Thoracic aorta (tissue), 2 donors: ENCODE results near the gene CPEB3. TPM values are rescaled to one million over a fixed set of nuclear protein-coding genes. Genes with fewer than 3 reads are reported as not detected.
"Not testable (repeated sequence)": the region's sequence is repeated elsewhere in the genome, so short reads cannot be mapped to it uniquely, and the experiment has no call there.

Experiments used
- ATAC-seq: fragments of 150-250 bp; one replicate; pipeline ENCODE4 v1.8.0; 2017; ENCODE audit warnings: low read depth; ENCODE audit not compliant: insufficient number of reproducible peaks, low FRiP score
- DNase-seq: peaks from one replicate; pipeline ENCODE4 v3.0.0-alpha.2; 2020; ENCODE audit warnings: low spot score
- H3K27ac ChIP-seq, 2 donors: fragments of 200-600 bp; sonication (generic); 1 replicate in 1 of 2; 2 replicates in 1 of 2; pipeline ENCODE4 v1.5.1; 2016; ENCODE audit warnings: mild to moderate bottlenecking in 2 of 2, moderate library complexity in 2 of 2
- H3K27me3 ChIP-seq: fragments of 200-600 bp; sonication (generic); replicated peaks from 2 replicates; pipeline ENCODE4 v1.6.0; 2016; ENCODE audit warnings: mild to moderate bottlenecking; ENCODE audit not compliant: insufficient read depth
- H3K36me3 ChIP-seq: fragments of 200-600 bp; sonication (generic); one replicate; pipeline ENCODE4 v1.5.1; 2016
- H3K4me1 ChIP-seq, 2 donors: fragments of 200-600 bp; sonication (generic); 1 replicate in 1 of 2; 2 replicates in 1 of 2; pipeline versions ENCODE4 v1.5.1 to v1.6.0; 2016; ENCODE audit warnings: low read depth in 2 of 2, mild to moderate bottlenecking in 1 of 2; ENCODE audit not compliant: control insufficient read depth in 1 of 2
- H3K4me3 ChIP-seq: fragments of 200-600 bp; sonication (generic); 2 replicates; pipeline ENCODE4 v1.5.1; 2016; ENCODE audit warnings: mild to moderate bottlenecking
- H3K9me3 ChIP-seq: fragments of 200-600 bp; sonication (generic); 2 replicates; pipeline ENCODE4 v1.5.1; 2016
- total RNA-seq, 2 donors: library from RNA; depleted of rRNA; stranded (reverse); fragments of >200 nt; gene quantifications; one replicate each; pipeline versions ENCODE4 v1.1.0 to v1.2.3, GENCODE V29; 2016
- TF ChIP-seq, protein P1 (sequence below): fragments of 200-600 bp; sonication (generic); IDR thresholded peaks from one replicate; pipeline ENCODE4 v1.5.1; 2019; ENCODE audit warnings: antibody characterized with exemption

Gene CPEB3
- total RNA-seq, result 10 to 100 TPM in 1 of 2 donors, 1 to 10 TPM in 1; 6.8 to 12.2 TPM

DNA sequence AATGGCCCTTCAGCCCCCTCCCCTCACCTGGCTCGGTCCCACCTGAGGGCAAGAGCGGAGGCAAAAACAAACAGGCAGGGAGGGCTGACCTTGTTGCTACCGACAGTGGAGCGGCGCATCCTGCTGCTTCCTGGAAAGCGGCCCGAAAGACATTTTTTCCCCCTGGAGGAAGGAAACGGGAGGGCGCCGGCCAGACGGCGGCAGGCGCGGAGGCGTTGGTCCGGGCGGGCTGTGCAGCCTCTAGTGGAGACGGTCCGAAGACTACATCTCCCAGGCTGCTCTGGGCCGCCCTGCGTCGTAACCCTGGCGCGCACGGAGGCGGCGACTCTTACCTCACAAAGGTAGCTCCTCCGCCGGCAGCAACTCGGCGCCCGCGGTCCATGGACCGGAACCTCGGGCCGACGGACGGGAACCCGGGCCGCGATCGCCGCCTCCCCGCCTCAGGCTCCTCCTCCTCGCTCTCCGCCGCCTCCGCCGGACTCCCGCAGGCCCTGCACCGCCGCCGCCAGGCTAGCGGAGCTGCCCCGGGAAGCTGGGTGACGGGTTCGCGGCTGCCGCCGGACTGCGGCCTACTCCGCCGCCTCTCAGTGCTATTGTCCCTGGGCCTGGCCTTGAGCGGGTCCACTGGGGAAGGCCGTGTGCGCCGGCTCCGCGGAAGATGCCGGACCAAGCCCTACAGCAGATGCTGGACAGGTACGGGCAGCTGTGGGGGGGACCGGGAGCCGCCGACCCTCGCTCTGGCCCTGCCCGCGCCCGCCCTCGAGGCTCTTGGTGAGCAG lies at the start of gene CPEB3, which contains the start of gene MARCHF5:
CPEB3 (minus strand) TSS at position 242 of the 779 bp plus-strand sequence. CDS start 50,728 bp downstream, outside the sequence.
MARCHF5 (plus strand) TSS at position 331 of the 779 bp plus-strand sequence; CDS start at position 659, 328 bp downstream.
- H3K4me1 ChIP-seq, result peaks cover 0 to 21% of the 10 kb centered on the region in 2 donors
- TF ChIP-seq, protein P1, sequence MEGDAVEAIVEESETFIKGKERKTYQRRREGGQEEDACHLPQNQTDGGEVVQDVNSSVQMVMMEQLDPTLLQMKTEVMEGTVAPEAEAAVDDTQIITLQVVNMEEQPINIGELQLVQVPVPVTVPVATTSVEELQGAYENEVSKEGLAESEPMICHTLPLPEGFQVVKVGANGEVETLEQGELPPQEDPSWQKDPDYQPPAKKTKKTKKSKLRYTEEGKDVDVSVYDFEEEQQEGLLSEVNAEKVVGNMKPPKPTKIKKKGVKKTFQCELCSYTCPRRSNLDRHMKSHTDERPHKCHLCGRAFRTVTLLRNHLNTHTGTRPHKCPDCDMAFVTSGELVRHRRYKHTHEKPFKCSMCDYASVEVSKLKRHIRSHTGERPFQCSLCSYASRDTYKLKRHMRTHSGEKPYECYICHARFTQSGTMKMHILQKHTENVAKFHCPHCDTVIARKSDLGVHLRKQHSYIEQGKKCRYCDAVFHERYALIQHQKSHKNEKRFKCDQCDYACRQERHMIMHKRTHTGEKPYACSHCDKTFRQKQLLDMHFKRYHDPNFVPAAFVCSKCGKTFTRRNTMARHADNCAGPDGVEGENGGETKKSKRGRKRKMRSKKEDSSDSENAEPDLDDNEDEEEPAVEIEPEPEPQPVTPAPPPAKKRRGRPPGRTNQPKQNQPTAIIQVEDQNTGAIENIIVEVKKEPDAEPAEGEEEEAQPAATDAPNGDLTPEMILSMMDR, result peak; percentile 88
- no peaks in the 10 kb centered on the region for H3K27me3 ChIP-seq
- ATAC-seq, result peak; percentile 97
- DNase-seq, result peak; percentile 83
- H3K9me3 ChIP-seq, result no peaks in the 10 kb centered on the region
- H3K4me3 ChIP-seq, result peak within 1 kb of the TSS; percentile 96
- peaks cover 5% of the 10 kb centered on the region for H3K36me3 ChIP-seq
- peak within 1 kb of the TSS; percentile 95 to 98 for H3K27ac ChIP-seq

GRCh38 chr10:92329927-92330326 lies 39.0 kb upstream of the CPEB3 start:
- not testable (repeated sequence) for H3K4me3 ChIP-seq, ATAC-seq, H3K27me3 ChIP-seq, DNase-seq, H3K36me3 ChIP-seq, H3K9me3 ChIP-seq, H3K27ac ChIP-seq, H3K4me1 ChIP-seq

- Histone ChIP-seq H3K27me3 (no peaks in the 10 kb centered on the region), H3K9me3 (no peaks in the 10 kb centered on the region), H3K36me3 (no peaks in the 10 kb centered on the region), H3K4me3 (no peak overlapping the region), H3K27ac (no peak overlapping the region), H3K4me1 (no peaks in the 10 kb centered on the region)
- DNase-seq (no peak), ATAC-seq (no peak)
- TF ChIP-seq, protein P1, result no peak
Measured at GRCh38 chr10:92328993-92329392, 38.1 kb upstream of the CPEB3 start.

- Histone ChIP-seq H3K4me1 (no peaks in the 10 kb centered on the region), H3K27me3 (no peaks in the 10 kb centered on the region), H3K36me3 (no peaks in the 10 kb centered on the region), H3K9me3 (no peaks in the 10 kb centered on the region), H3K27ac (no peak overlapping the region), H3K4me3 (no peak overlapping the region)
- no peak for DNase-seq
- TF ChIP-seq, protein P1, result no peak
- ATAC-seq, result no peak
Measured at GRCh38 chr10:92327445-92328433, 36.9 kb upstream of the CPEB3 start.

GRCh38 chr10:92323079-92323478 lies 32.2 kb upstream of the CPEB3 start:
- H3K27me3 ChIP-seq, result no peaks in the 10 kb centered on the region
- no peak overlapping the region for H3K27ac ChIP-seq
- H3K4me3 ChIP-seq, result no peak overlapping the region
- no peaks in the 10 kb centered on the region for H3K4me1 ChIP-seq
- H3K36me3 ChIP-seq, result no peaks in the 10 kb centered on the region
- H3K9me3 ChIP-seq, result no peaks in the 10 kb centered on the region
- ATAC-seq (no peak), DNase-seq (no peak)
- TF ChIP-seq, protein P1, result no peak
